ENCODE results near the gene PLD6.

Gene PLD6

DNA sequence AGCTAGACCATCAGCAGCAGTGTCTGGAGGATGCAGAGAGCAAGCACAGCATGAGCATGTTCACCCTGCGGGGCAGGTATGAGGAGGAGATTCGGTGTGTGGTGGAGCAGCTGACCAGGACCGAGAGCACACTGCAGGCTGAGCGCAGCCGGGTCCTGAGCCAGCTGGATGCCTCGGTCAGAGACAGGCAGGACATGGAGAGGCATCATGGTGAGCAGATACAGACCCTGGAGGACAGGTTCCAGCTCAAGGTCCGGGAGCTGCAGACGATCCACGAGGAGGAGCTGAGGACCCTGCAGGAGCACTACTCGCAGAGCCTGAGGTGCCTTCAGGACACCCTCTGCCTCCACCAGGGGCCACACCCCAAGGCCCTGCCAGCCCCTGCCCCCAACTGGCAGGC is 38.8 kb downstream of the PLD6 start:
- no peaks in the 10 kb centered on the region for H3F3A ChIP-seq (ENCODE audit: insufficient read depth)
- no peaks in the 10 kb centered on the region for H3K9me2 ChIP-seq (replicated peaks; ENCODE audit: insufficient read depth, low read length)
- no peak overlapping the region for H3K9ac ChIP-seq (ENCODE audit: low read length)
- H3K79me2 ChIP-seq (ENCODE audit: insufficient read depth, low read length): no peaks in the 10 kb centered on the region
- H3K36me3 ChIP-seq (ENCODE audit: low read length): no peaks in the 10 kb centered on the region
- H3K27me3 ChIP-seq (ENCODE audit: low read length): no peaks in the 10 kb centered on the region
- H3K4me2 ChIP-seq (ENCODE audit: low read depth, low read length, poor library complexity, severe bottlenecking): no peak overlapping the region
- H3K4me3 ChIP-seq (ENCODE audit: insufficient read depth, low read length, poor library complexity, severe bottlenecking): no peak overlapping the region
- H2AFZ ChIP-seq (ENCODE audit: low read depth, low read length, severe bottlenecking): no peak overlapping the region
- no peaks in the 10 kb centered on the region for H4K20me1 ChIP-seq (ENCODE audit: low read depth, low read length)
- H3K9me3 ChIP-seq (ENCODE audit: insufficient read depth, low read length): no peaks in the 10 kb centered on the region
- no peak for TF ChIP-seq EZH2phosphoT487 (conservative IDR thresholded peaks at IDR 0.05; ENCODE audit: low read length)
- TF ChIP-seq, protein P1, sequence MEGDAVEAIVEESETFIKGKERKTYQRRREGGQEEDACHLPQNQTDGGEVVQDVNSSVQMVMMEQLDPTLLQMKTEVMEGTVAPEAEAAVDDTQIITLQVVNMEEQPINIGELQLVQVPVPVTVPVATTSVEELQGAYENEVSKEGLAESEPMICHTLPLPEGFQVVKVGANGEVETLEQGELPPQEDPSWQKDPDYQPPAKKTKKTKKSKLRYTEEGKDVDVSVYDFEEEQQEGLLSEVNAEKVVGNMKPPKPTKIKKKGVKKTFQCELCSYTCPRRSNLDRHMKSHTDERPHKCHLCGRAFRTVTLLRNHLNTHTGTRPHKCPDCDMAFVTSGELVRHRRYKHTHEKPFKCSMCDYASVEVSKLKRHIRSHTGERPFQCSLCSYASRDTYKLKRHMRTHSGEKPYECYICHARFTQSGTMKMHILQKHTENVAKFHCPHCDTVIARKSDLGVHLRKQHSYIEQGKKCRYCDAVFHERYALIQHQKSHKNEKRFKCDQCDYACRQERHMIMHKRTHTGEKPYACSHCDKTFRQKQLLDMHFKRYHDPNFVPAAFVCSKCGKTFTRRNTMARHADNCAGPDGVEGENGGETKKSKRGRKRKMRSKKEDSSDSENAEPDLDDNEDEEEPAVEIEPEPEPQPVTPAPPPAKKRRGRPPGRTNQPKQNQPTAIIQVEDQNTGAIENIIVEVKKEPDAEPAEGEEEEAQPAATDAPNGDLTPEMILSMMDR (IDR thresholded peaks at IDR 0.05; ENCODE audit: insufficient read depth, low read length, poor library complexity, severe bottlenecking): no peak
- no peak overlapping the region for H3K27ac ChIP-seq (ENCODE audit: low read depth, low read length)

DNA sequence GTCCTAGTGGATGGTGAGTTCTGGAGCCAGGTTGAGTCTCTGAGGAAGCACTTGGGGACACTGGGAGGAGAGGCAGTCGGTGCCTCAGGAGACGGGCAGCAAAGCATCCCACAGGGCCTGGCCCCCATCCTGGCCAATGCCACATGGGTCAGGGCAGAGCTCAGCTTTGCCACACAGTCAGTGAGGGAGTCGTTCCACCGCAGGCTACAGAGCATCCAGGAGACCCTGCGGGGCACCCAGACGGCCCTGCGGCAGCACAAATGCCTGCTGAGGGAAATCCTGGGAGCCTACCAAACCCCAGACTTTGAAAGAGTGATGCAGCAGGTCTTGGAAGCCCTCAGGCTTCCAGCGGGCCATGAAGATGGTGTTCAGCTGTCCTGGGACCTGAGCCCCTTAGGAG is 39.7 kb downstream of the PLD6 start:
- no peak overlapping the region for H3K27ac ChIP-seq (ENCODE audit: low read depth, low read length)
- H3K36me3 ChIP-seq (ENCODE audit: low read length): no peaks in the 10 kb centered on the region
- H3F3A ChIP-seq (ENCODE audit: insufficient read depth): no peaks in the 10 kb centered on the region
- H3K79me2 ChIP-seq (ENCODE audit: insufficient read depth, low read length): no peaks in the 10 kb centered on the region
- no peak overlapping the region for H3K4me3 ChIP-seq (ENCODE audit: insufficient read depth, low read length, poor library complexity, severe bottlenecking)
- no peak overlapping the region for H3K9ac ChIP-seq (ENCODE audit: low read length)
- H3K4me2 ChIP-seq (ENCODE audit: low read depth, low read length, poor library complexity, severe bottlenecking): no peak overlapping the region
- H4K20me1 ChIP-seq (ENCODE audit: low read depth, low read length): no peaks in the 10 kb centered on the region
- no peaks in the 10 kb centered on the region for H3K9me3 ChIP-seq (ENCODE audit: insufficient read depth, low read length)
- no peak overlapping the region for H2AFZ ChIP-seq (ENCODE audit: low read depth, low read length, severe bottlenecking)
- TF ChIP-seq EZH2phosphoT487 (conservative IDR thresholded peaks at IDR 0.05; ENCODE audit: low read length): no peak
- TF ChIP-seq, protein P1 (IDR thresholded peaks at IDR 0.05; ENCODE audit: insufficient read depth, low read length, poor library complexity, severe bottlenecking): no peak
- H3K27me3 ChIP-seq (ENCODE audit: low read length): no peaks in the 10 kb centered on the region
- H3K9me2 ChIP-seq (replicated peaks; ENCODE audit: insufficient read depth, low read length): no peaks in the 10 kb centered on the region

DNA sequence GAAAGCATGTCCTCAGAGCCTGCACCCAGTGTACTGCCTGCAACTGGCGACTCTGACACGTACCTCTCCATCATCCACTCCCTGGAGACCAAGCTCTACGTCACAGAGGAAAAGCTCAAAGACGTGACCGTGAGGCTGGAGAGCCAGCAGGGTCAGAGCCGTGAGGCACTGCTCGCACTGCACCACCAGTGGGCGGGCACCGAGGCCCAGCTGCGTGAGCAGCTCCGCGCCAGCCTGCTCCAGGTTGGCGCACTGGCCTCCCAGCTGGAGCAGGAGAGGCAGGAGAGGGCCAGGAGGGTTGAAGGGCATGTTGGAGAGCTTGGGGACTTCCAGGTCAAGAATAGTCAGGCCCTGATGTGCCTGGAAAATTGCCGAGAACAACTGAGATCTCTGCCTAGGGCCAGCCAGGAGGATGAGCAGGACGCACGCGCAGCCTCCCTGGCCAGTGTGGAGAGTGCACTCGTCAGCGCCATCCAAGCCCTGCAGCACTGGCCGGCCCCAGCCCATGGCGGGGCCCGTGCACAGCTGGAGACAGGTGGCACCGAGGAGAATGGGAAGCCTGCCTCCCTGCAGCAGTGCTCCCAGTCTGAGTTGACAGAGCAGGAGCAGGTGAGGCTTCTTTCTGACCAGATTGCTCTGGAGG is 40.3 kb downstream of the PLD6 start:
- H3K27me3 ChIP-seq (ENCODE audit: low read length): no peaks in the 10 kb centered on the region
- no peaks in the 10 kb centered on the region for H3K9me3 ChIP-seq (ENCODE audit: insufficient read depth, low read length)
- no peak for TF ChIP-seq EZH2phosphoT487 (conservative IDR thresholded peaks at IDR 0.05; ENCODE audit: low read length)
- TF ChIP-seq, protein P1 (IDR thresholded peaks at IDR 0.05; ENCODE audit: insufficient read depth, low read length, poor library complexity, severe bottlenecking): no peak
- no peak overlapping the region for H3K27ac ChIP-seq (ENCODE audit: low read depth, low read length)
- H3K36me3 ChIP-seq (ENCODE audit: low read length): no peaks in the 10 kb centered on the region
- no peaks in the 10 kb centered on the region for H3F3A ChIP-seq (ENCODE audit: insufficient read depth)
- H3K4me3 ChIP-seq (ENCODE audit: insufficient read depth, low read length, poor library complexity, severe bottlenecking): no peak overlapping the region
- H3K9ac ChIP-seq (ENCODE audit: low read length): no peak overlapping the region
- no peak overlapping the region for H2AFZ ChIP-seq (ENCODE audit: low read depth, low read length, severe bottlenecking)
- no peaks in the 10 kb centered on the region for H3K79me2 ChIP-seq (ENCODE audit: insufficient read depth, low read length)
- no peaks in the 10 kb centered on the region for H3K9me2 ChIP-seq (replicated peaks; ENCODE audit: insufficient read depth, low read length)
- H3K4me2 ChIP-seq (ENCODE audit: low read depth, low read length, poor library complexity, severe bottlenecking): no peak overlapping the region
- H4K20me1 ChIP-seq (ENCODE audit: low read depth, low read length): no peaks in the 10 kb centered on the region
